ENCODE measurements around the gene NR2F1-AS1. TPM values are rescaled to one million over a fixed set of nuclear protein-coding genes. Genes with fewer than 3 reads are reported as not detected.

The NR2F1-AS1 gene
- total and polyA plus RNA-seq, 4 donors = 2.0 to 4.0 (median 2.1) TPM

GRCh38 chr5:93596676-93597490 is 15.9 kb upstream of the NR2F1-AS1 start:
- Histone ChIP-seq H3K4me3 (ENCODE audit: low read depth in 1 of 3, low read length in 3 of 3) (no peak overlapping the region), H3K9ac (ENCODE audit: low read depth in 1 of 2, low read length in 2 of 2) (no peak overlapping the region), H3K4me1 (ENCODE audit: control insufficient read depth in 4 of 4, insufficient read depth in 4 of 4, low read length in 3 of 4) (peaks cover 0 to 2% (median 0%) of the 10 kb centered on the region in 4 donors), H3K27ac (ENCODE audit: low read depth in 1 of 2, low read length in 2 of 2) (no peak overlapping the region), H3K9me3 (ENCODE audit: control insufficient read depth in 4 of 4, low read length in 3 of 4) (no peaks in the 10 kb centered on the region), H3K27me3 (ENCODE audit: control insufficient read depth in 4 of 4, insufficient read depth in 4 of 4, low read length in 3 of 4) (peaks cover 2 to 8% (median 6%) of the 10 kb centered on the region in 4 donors), H3K36me3 (ENCODE audit: control insufficient read depth in 4 of 4, insufficient read depth in 3 of 4, low read depth in 1 of 4, low read length in 3 of 4) (no peaks in the 10 kb centered on the region)
- TF ChIP-seq JUND (IDR thresholded peaks at IDR 0.05) (no peak), SP1 (IDR thresholded peaks at IDR 0.05) (no peak), HNF4A (conservative IDR thresholded peaks at IDR 0.05) (no peak), RAD21 (IDR thresholded peaks at IDR 0.05) (no peak), HNF4G (IDR thresholded peaks at IDR 0.05) (no peak), ATF3 (IDR thresholded peaks at IDR 0.05) (no peak), FOXA2 (IDR thresholded peaks at IDR 0.05) (no peak), YY1 (IDR thresholded peaks at IDR 0.05) (no peak), RXRA (IDR thresholded peaks at IDR 0.05) (no peak), FOXA1 (IDR thresholded peaks at IDR 0.05) (no peak), ZBTB33 (IDR thresholded peaks at IDR 0.05) (no peak), GABPA (IDR thresholded peaks at IDR 0.05 in 1 of 2, conservative IDR thresholded peaks at IDR 0.05 in 1 of 2) (no peak)
- TF ChIP-seq, protein P1, sequence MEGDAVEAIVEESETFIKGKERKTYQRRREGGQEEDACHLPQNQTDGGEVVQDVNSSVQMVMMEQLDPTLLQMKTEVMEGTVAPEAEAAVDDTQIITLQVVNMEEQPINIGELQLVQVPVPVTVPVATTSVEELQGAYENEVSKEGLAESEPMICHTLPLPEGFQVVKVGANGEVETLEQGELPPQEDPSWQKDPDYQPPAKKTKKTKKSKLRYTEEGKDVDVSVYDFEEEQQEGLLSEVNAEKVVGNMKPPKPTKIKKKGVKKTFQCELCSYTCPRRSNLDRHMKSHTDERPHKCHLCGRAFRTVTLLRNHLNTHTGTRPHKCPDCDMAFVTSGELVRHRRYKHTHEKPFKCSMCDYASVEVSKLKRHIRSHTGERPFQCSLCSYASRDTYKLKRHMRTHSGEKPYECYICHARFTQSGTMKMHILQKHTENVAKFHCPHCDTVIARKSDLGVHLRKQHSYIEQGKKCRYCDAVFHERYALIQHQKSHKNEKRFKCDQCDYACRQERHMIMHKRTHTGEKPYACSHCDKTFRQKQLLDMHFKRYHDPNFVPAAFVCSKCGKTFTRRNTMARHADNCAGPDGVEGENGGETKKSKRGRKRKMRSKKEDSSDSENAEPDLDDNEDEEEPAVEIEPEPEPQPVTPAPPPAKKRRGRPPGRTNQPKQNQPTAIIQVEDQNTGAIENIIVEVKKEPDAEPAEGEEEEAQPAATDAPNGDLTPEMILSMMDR (IDR thresholded peaks at IDR 0.05; ENCODE audit: low read depth, low read length, missing input control) = no peak
- TF ChIP-seq, protein P2, sequence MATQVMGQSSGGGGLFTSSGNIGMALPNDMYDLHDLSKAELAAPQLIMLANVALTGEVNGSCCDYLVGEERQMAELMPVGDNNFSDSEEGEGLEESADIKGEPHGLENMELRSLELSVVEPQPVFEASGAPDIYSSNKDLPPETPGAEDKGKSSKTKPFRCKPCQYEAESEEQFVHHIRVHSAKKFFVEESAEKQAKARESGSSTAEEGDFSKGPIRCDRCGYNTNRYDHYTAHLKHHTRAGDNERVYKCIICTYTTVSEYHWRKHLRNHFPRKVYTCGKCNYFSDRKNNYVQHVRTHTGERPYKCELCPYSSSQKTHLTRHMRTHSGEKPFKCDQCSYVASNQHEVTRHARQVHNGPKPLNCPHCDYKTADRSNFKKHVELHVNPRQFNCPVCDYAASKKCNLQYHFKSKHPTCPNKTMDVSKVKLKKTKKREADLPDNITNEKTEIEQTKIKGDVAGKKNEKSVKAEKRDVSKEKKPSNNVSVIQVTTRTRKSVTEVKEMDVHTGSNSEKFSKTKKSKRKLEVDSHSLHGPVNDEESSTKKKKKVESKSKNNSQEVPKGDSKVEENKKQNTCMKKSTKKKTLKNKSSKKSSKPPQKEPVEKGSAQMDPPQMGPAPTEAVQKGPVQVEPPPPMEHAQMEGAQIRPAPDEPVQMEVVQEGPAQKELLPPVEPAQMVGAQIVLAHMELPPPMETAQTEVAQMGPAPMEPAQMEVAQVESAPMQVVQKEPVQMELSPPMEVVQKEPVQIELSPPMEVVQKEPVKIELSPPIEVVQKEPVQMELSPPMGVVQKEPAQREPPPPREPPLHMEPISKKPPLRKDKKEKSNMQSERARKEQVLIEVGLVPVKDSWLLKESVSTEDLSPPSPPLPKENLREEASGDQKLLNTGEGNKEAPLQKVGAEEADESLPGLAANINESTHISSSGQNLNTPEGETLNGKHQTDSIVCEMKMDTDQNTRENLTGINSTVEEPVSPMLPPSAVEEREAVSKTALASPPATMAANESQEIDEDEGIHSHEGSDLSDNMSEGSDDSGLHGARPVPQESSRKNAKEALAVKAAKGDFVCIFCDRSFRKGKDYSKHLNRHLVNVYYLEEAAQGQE (IDR thresholded peaks at IDR 0.05) = no peak
- no peak for DNase-seq (ENCODE audit: low spot score)
- 29% methylated on average over 40 of the region's 40 CpGs for WGBS

DNA sequence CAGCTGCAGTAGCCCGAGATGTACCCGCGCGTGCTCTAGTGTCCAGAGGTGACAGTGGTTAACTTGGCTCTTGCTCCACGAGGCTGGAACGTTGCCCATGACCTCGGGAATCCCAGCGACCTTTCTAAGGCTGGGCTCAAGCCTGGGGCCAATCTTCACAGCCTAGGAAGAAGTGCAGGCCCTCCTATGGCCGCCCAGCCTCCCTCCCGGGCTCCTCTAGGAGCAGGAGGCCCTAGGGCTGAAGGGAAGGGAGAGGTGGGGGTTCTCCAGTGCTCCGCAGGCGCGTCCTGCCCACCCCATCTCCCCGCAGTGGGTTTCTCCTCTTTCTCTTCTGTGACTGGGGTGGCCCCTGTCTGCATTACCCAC is 15.3 kb upstream of the NR2F1-AS1 start:
- peaks cover 0 to 3% (median 1%) of the 10 kb centered on the region in 4 donors for H3K4me1 ChIP-seq (ENCODE audit: control insufficient read depth in 4 of 4, insufficient read depth in 4 of 4, low read length in 3 of 4)
- TF ChIP-seq RXRA (IDR thresholded peaks at IDR 0.05) (no peak), TAF1 (conservative IDR thresholded peaks at IDR 0.05) (no peak), EGR1 (IDR thresholded peaks at IDR 0.05; ENCODE audit: low read depth in 2 of 2) (no peak), HNF4G (IDR thresholded peaks at IDR 0.05) (no peak), GABPA (IDR thresholded peaks at IDR 0.05 in 1 of 2, conservative IDR thresholded peaks at IDR 0.05 in 1 of 2) (no peak), YY1 (IDR thresholded peaks at IDR 0.05) (no peak), RAD21 (IDR thresholded peaks at IDR 0.05) (no peak), MAX (IDR thresholded peaks at IDR 0.05) (no peak), FOXA2 (IDR thresholded peaks at IDR 0.05) (no peak), JUND (IDR thresholded peaks at IDR 0.05) (no peak), ZBTB33 (IDR thresholded peaks at IDR 0.05) (no peak)
- TF ChIP-seq, protein P1 (IDR thresholded peaks at IDR 0.05; ENCODE audit: low read depth, low read length, missing input control) = no peak

More for the DNA sequence above, 15.3 kb upstream of the NR2F1-AS1 start:
- 42% methylated on average over 14 of the region's 14 CpGs for WGBS
- H3K9me3 ChIP-seq (ENCODE audit: control insufficient read depth in 4 of 4, low read length in 3 of 4) = no peaks in the 10 kb centered on the region
- no peaks in the 10 kb centered on the region for H3K36me3 ChIP-seq (ENCODE audit: control insufficient read depth in 4 of 4, insufficient read depth in 3 of 4, low read depth in 1 of 4, low read length in 3 of 4)
- H3K9ac ChIP-seq (ENCODE audit: low read depth in 1 of 2, low read length in 2 of 2) = no peak overlapping the region
- H3K27ac ChIP-seq (ENCODE audit: low read depth in 1 of 2, low read length in 2 of 2) = no peak overlapping the region
- H3K4me3 ChIP-seq (ENCODE audit: low read depth in 1 of 3, low read length in 3 of 3) = no peak overlapping the region
- no peak for DNase-seq (ENCODE audit: low spot score)
- H3K27me3 ChIP-seq (ENCODE audit: control insufficient read depth in 4 of 4, insufficient read depth in 4 of 4, low read length in 3 of 4) = peaks cover 0 to 7% (median 4%) of the 10 kb centered on the region in 4 donors
